Activated B cell treated with CpG ODN at 0.5 μM for 24 hours (primary cell): ENCODE data around the gene IFNA6. TPM values are rescaled to one million over a fixed set of nuclear protein-coding genes. Genes with fewer than 3 reads are reported as not detected.

Source experiments
- ATAC-seq: fragments of 200-7000 bp; cut with Tn5 transposase; one replicate; pipeline ENCODE4 v1.10.0; 2021; ENCODE audit warnings: low read depth, mild to moderate bottlenecking, moderate library complexity
- CTCF ChIA-PET: fragments of 350-600 bp; sonication (Branson Sonifier 250); formaldehyde crosslinking; loops from one replicate; lab custom pipeline; 2021; ENCODE audit warnings: antibody characterized with exemption; lab: Charles Lee
- POLR2A ChIA-PET: fragments of 350-600 bp; sonication (Branson Sonifier 250); formaldehyde crosslinking; loops from one replicate; lab custom pipeline; 2021; ENCODE audit warnings: antibody characterized with exemption; lab: Charles Lee
- DNase-seq: peaks from one replicate; pipeline ENCODE4 v3.0.0; 2022
- H3K27ac Mint-ChIP-seq: one replicate; pipeline ENCODE4 v1.8.0; 2020; ENCODE audit warnings: mixed read lengths
- H3K27me3 Mint-ChIP-seq: one replicate; pipeline ENCODE4 v1.8.0; 2021; ENCODE audit warnings: mixed read lengths
- H3K36me3 Mint-ChIP-seq: one replicate; pipeline ENCODE4 v1.8.0; 2021; ENCODE audit warnings: low read depth, mixed read lengths
- H3K4me1 Mint-ChIP-seq: one replicate; pipeline ENCODE4 v1.8.0; 2021; ENCODE audit warnings: mixed read lengths
- H3K4me3 Mint-ChIP-seq: one replicate; pipeline ENCODE4 v1.8.0; 2020; ENCODE audit warnings: mild to moderate bottlenecking, mixed read lengths
- H3K9me3 Mint-ChIP-seq: one replicate; pipeline ENCODE4 v1.8.0; 2020; ENCODE audit warnings: mixed read lengths
- intact Hi-C: fragments of 100-400 bp; cut with micrococcal nuclease; formaldehyde crosslinking; loops from one replicate; pipeline ENCODE4 v1.15.1; 2024
- total RNA-seq: library from RNA; stranded (reverse); gene quantifications from 2 replicates; pipeline ENCODE4 v1.2.3, GENCODE V29; 2022
- TF ChIP-seq, protein P1 (sequence below): fragments of 200-600 bp; IDR thresholded peaks from one replicate; pipeline ENCODE4 v1.8.0; 2022; ENCODE audit warnings: antibody characterized with exemption, mild to moderate bottlenecking

IFNA6 gene
- total RNA-seq: not detected in 2 replicates

DNA sequence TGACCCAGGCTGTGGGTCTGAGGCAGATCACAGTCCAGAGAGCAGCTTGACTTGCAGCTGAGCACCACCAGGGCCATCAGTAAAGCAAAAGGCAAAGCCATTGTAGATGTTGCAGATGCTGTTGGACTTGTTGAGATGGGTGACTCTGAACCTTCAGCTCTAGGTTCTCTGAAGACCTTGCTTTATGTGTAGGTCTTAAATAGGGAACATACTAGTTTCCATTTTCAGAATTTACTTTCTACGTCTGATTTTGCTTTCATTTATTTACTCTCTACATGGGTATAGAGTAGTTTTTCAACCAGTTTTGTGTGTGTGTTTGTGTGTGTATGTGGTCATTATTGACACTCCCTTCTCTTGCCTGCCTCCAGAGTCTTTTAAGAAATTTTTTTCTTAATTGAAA, at the start of gene IFNA6:
IFNA6 (minus strand) TSS at position 101 of the 400 bp plus-strand sequence; CDS start at position 101, 0 bp downstream.
- Mint-ChIP-seq H3K27me3 (peaks cover 41% of the 10 kb centered on the region), H3K4me1 (no peaks in the 10 kb centered on the region), H3K9me3 (peaks cover 9% of the 10 kb centered on the region), H3K27ac (no peak within 1 kb of the TSS), H3K36me3 (no peaks in the 10 kb centered on the region), H3K4me3 (no peak within 1 kb of the TSS)
- intact Hi-C loops: no loop called here
- CTCF ChIA-PET: no interaction called here
- no peak for ATAC-seq
- POLR2A ChIA-PET: no interaction called here
- no peak for DNase-seq
- TF ChIP-seq, protein P1, sequence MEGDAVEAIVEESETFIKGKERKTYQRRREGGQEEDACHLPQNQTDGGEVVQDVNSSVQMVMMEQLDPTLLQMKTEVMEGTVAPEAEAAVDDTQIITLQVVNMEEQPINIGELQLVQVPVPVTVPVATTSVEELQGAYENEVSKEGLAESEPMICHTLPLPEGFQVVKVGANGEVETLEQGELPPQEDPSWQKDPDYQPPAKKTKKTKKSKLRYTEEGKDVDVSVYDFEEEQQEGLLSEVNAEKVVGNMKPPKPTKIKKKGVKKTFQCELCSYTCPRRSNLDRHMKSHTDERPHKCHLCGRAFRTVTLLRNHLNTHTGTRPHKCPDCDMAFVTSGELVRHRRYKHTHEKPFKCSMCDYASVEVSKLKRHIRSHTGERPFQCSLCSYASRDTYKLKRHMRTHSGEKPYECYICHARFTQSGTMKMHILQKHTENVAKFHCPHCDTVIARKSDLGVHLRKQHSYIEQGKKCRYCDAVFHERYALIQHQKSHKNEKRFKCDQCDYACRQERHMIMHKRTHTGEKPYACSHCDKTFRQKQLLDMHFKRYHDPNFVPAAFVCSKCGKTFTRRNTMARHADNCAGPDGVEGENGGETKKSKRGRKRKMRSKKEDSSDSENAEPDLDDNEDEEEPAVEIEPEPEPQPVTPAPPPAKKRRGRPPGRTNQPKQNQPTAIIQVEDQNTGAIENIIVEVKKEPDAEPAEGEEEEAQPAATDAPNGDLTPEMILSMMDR: no peak

DNA sequence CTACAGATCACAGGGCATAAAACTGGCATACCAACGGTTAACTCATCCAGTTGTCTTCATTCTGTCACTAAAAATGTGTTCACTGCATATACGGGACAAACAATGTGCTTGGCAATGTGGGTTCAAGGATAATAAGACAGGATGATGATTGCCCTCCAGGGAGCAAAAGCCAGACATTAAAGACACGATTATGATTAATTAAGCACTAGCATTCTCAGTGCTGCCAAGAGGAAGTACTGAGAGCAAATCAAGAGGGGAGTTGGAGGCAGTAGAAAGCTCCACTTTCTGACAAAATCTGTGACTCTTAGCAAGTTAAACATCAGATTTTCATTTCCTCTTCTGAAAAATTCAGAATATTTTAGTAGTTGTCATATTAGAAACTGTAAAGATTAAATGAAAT, 49.3 kb upstream of the IFNA6 start:
- Mint-ChIP-seq H3K27me3 (peaks cover 60% of the 10 kb centered on the region), H3K36me3 (no peaks in the 10 kb centered on the region), H3K4me3 (no peak overlapping the region), H3K9me3 (no peaks in the 10 kb centered on the region), H3K4me1 (peaks cover 16% of the 10 kb centered on the region), H3K27ac (no peak overlapping the region)
- CTCF ChIA-PET: no interaction called here
- no peak for DNase-seq
- TF ChIP-seq, protein P1: no peak
- no peak for ATAC-seq
- intact Hi-C loops: loop anchor here (5.0 kb wide), 2 partner anchors 148 to 203 kb away; no protein-coding TSS in a partner anchor
- POLR2A ChIA-PET: no interaction called here

- no peak for ATAC-seq
- H3K36me3 Mint-ChIP-seq: no peaks in the 10 kb centered on the region
- no peak overlapping the region for H3K4me3 Mint-ChIP-seq
- no peak overlapping the region for H3K27ac Mint-ChIP-seq
- POLR2A ChIA-PET: no interaction called here
- DNase-seq: no peak
- intact Hi-C loops: loop anchor here (5.0 kb wide), 2 partner anchors 147 to 202 kb away; no protein-coding TSS in a partner anchor
- H3K27me3 Mint-ChIP-seq: peaks cover 56% of the 10 kb centered on the region
- CTCF ChIA-PET: interaction anchor here (1.4 to 2.2 kb wide), 2 partner anchors 70 to 73 kb away, joined by 6 to 18 read pairs; no protein-coding TSS in a partner anchor
- peaks cover 16% of the 10 kb centered on the region for H3K4me1 Mint-ChIP-seq
- no peaks in the 10 kb centered on the region for H3K9me3 Mint-ChIP-seq
- TF ChIP-seq, protein P1: no peak
Observed at GRCh38 chr9:21398955-21399489, 48.3 kb upstream of the IFNA6 start.

GRCh38 chr9:21395778-21396717, 45.4 kb upstream of the IFNA6 start:
- no peak overlapping the region for H3K27ac Mint-ChIP-seq
- H3K4me3 Mint-ChIP-seq: peak overlapping the region; percentile 66
- ATAC-seq: peak; percentile 65
- DNase-seq: peak; percentile 47
- CTCF ChIA-PET: interaction anchor here (0.8 to 4.2 kb wide), 34 partner anchors 9 to 213 kb away, joined by 3 to 79 read pairs (median 5); partner anchors contain the start of genes IFNA8 and KLHL9
- POLR2A ChIA-PET: interaction anchor here (0.8 to 1.0 kb wide), 2 partner anchors 14 to 70 kb away, joined by 3 read pairs; no protein-coding TSS in a partner anchor
- H3K27me3 Mint-ChIP-seq: peaks cover 57% of the 10 kb centered on the region
- no peaks in the 10 kb centered on the region for H3K9me3 Mint-ChIP-seq
- TF ChIP-seq, protein P1: no peak
- intact Hi-C loops: loop anchor here (1.0 to 5.0 kb wide), 7 partner anchors 11 to 199 kb away; partner anchors contain the start of genes IFNA2 and KLHL9
- peaks cover 12% of the 10 kb centered on the region for H3K4me1 Mint-ChIP-seq
- no peaks in the 10 kb centered on the region for H3K36me3 Mint-ChIP-seq
